DMS79 (cell line): ENCODE measurements around the gene THSD7A.

Experiments
- DNase-seq: peaks from one replicate; lab custom pipeline; 2025; lab: John Stamatoyannopoulos, UW

THSD7A gene

DNA sequence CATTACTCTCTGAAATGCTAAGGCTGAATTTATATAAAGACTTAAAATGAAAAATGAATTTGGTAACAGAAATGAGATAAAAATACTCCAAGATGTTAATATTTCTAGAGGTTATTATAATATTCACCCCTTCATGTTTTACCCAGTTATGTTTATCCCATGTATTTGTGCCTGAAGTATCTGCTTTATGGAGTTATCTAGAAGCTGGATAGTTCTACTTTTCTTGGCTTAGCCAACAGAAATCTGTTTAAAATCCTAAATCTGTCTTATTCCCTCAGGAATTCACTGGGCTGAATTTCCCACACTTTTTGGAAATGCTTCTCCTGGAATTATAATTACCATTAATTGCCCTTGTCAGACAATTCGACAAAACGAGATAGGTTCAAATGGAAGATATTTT lies 201.6 kb downstream of the THSD7A start:
- DNase-seq = no peak

- DNase-seq = no peak
Measured at GRCh38 chr7:11625669-11626068, 206.3 kb downstream of the THSD7A start.

- DNase-seq = no peak
Measured at GRCh38 chr7:11623093-11623678, 208.8 kb downstream of the THSD7A start.

DNA sequence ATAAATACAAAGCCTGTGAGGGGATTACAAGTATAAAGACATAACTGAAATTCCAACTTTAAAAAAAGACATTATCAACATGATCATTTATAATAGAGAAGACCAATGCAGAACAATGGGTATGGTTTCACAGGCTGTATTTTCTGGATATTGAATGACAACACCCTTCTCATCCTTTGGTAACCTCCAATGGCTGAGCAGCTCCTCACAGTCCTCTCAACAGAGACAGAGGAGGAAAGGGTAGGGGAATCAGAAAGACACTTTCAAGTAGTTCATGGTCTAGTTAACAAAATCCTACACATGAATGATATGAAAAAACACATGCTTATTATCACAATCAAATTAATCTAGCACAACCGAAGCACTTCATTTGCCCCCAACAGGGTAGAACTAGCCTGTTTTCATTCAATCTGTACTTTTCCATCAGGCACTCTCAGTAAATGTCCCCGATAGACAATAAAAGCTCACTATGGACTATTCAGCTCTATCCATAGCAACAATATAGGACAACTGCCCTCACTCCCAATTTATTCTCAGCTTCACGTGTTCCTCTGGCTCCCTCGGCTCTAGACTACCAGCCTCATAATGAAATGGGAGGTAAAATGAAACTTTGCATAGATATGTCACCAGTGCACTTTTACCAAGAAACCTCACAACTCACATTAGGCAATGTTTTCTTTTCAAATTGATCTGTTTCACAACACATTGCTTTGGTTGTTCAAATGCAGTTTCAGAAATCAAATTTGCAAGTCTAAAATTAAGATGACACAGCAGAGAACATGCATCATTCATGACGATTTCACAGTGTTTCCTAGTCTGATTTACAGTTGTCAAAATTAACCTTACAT lies 211.4 kb downstream of the THSD7A start:
- DNase-seq = no peak

DNA sequence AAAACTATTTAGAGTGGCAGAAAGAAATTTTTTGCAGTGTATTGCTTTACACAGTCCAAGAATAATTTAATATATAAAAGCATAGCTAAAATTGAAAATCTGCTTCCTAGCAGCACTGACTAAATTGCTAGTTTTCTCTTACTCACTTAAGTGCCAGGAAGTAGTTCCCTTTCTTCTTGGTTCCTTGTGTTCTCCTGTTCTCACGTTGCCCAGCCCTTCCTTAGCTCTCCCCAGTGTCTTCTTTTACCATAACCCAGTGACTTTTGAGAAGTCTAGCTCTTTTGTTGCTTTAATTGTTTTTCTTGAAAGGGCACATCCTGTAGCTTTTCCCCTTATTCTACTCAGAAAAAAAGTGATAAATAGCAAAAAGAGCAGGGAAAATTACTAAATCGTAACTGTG lies 215.5 kb downstream of the THSD7A start:
- DNase-seq = no peak

DNA sequence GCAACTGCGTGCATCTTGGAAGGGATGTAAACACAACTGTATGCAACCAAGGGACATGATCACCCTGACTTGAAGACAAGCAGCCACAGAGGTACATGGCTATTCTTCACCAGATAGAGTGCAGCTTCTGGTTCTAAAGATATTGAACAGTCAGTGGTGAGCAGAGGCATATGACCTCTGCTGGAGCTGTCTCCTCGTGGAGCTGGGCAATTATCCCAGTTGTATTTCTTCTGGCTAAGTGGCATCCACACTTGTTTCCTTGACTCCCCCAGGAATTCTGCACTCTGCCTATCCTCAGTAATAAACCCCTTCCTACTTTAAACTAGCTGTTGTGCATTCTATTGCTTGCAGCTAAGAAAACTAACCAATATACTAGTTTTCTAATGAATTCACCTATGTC lies 216.8 kb downstream of the THSD7A start:
- no peak for DNase-seq

- DNase-seq = no peak
Measured at GRCh38 chr7:11613292-11613930, 218.6 kb downstream of the THSD7A start.

DNA sequence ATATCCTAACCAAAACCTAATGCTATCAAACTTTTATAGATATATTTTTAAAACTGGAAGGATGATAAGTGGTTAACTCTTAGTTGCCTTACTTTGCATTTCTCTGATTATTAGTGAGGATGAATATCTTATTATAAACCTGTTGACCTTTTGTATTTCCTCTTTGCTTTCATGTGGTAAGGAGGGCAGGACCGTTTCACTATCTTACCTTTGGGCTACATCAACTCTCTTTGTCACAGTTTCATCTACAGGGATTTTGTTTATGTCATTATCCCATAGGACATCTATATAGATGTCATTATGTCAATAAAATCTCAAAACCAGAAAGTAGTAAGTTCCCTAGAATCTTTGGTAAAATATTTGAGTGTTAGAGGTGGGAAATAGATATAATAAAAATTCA lies 219.3 kb downstream of the THSD7A start:
- no peak for DNase-seq

GRCh38 chr7:11609096-11609670 lies 222.8 kb downstream of the THSD7A start:
- no peak for DNase-seq

GRCh38 chr7:11607686-11608085 lies 224.3 kb downstream of the THSD7A start:
- DNase-seq = no peak

GRCh38 chr7:11605749-11606148 lies 226.2 kb downstream of the THSD7A start:
- no peak for DNase-seq

DNA sequence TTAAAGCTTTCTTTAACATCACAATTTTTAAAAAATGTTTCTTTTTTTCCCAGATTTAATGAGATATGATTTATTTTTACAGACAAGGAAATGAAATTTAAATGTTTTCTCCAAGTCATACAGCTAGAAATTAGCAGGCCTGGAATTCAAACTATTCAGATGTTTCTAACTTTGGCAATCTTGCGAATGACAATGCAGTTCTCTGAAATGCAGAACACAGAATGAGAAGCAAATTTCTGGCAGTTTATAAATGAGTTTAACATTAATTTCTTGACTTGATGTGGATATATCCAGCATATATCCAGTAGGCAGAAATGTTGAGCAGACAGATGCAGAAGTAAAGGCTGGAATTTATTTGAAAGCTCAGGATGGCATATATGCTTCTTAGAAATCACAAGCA lies 227.5 kb downstream of the THSD7A start:
- DNase-seq = no peak

DNA sequence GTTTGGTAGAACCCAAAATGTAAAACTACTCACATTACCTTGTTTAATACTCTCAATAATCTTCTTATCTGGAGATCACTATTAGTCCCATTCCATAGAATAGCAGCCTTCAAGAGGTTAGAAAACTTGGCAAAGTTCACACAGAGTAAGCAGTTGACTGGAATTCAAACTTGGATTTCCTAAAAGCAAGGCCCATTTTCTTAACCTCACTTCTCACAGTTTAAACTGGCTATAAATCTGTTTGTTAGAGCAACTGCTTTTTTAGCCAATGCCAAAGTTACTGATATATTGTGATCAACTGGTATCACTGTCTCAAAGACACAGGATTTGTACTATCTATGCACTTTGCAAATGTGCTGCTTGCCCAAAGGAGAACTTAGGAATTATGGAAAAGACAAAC lies 230.2 kb downstream of the THSD7A start:
- no peak for DNase-seq

DNA sequence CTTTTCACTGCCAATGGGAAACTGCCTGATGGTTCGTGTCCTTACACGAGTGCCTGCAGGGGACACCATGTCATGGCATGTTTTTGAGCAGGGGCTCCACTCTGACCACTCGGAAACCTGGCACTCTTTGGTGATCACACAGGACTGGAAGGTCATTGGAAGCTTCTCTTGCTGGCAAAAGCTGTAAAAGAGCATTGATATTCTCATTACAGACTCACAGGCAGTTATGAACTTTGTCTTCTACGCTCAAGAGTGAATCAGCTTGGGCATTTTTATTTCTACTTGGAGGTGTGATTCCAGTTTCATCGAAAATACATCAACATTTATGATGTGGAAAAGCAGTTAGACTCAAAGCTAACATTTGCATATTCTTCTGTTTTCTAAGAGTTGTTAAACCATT lies 238.7 kb downstream of the THSD7A start:
- DNase-seq = no peak

DNA sequence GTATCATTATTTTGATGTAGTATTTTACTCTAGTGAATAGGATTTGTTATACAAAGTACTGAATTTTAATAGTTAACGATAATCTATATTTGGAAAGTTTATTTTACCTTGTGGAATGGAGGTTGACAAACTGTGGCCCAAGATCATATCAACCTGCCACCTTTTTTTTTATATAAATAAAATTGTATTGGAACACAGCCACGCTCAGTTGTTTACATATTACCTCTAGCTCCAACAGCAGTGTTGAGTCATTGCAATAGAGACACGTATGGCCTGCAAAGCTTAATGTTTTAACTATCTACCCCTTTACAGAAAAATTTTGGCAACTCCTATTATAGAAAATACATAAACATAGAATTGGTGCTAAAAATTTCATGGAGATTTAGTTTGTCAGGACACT lies 239.3 kb downstream of the THSD7A start:
- no peak for DNase-seq

- DNase-seq = no peak
Measured at GRCh38 chr7:11591943-11592342, 240.1 kb downstream of the THSD7A start.

DNA sequence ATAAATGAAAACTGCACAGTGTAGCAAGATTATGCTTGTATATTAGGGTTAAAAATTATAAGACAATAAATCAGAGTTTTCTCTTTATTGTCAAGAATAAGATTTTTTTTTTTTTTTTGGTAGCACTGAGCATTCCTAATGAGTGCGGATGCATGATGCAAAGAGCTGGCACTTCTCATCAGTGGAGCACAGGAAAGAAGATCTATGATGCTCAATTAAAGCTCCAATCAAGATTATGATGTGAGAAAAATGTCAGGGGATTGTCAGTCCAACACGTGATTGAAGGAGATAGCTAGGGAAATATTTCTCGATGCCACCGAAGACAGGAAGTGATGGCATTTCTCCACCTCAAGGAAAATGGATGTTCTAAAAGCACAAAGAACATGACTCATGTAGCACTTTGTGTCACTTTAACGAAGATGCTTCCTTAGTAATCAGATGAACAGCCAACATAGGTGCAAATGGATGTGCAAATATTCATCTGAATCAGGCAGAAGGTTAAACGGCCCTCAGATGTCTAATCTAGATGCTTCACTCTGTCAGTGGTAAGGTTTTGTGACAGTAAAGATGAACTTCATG lies 240.9 kb downstream of the THSD7A start:
- DNase-seq = no peak

GRCh38 chr7:11589251-11589650 lies 242.7 kb downstream of the THSD7A start:
- no peak for DNase-seq

DNA sequence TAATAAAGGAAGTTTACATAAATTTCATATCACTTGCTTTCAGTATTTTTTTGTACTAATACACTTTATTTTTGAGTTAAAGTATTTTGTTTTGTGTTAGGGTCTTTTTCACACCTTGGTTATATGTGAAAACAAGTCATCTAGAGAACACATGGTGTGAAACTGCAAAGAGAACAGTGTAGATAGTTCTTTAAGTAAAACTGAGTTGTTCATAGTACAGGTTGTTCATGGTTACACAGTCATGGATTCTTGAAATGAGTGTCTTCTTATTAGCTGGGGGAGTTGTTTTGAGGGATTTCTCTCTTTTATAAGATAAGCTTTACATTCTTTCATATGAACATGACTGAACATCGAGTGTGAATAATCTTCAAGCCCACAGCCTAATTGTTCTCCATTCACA lies 244.2 kb downstream of the THSD7A start:
- DNase-seq = no peak

GRCh38 chr7:11587048-11587447 lies 244.9 kb downstream of the THSD7A start:
- no peak for DNase-seq

GRCh38 chr7:11584406-11585031 lies 247.5 kb downstream of the THSD7A start:
- DNase-seq = no peak

GRCh38 chr7:11579141-11579540 lies 252.9 kb downstream of the THSD7A start:
- DNase-seq = no peak
